Middle frontal gyrus (tissue), 1 donor: ENCODE data around the gene OR56A5.

Source experiments
- DNase-seq: peaks from one replicate; pipeline ENCODE4 v3.0.0-alpha.2; 2015; ENCODE audit warnings: low spot score; ENCODE audit errors: extremely low spot score

OR56A5 gene

GRCh38 chr11:5933116-5933515 lies 35.2 kb downstream of the OR56A5 start:
- DNase-seq, result no peak

- DNase-seq, result no peak
These were observed 35.6 kb downstream of the OR56A5 start for GRCh38 chr11:5932671-5933070.

GRCh38 chr11:5931061-5931460 lies 37.2 kb downstream of the OR56A5 start:
- DNase-seq, result no peak

- DNase-seq, result no peak
These were observed 37.7 kb downstream of the OR56A5 start for GRCh38 chr11:5930614-5931013.

GRCh38 chr11:5929571-5930368 lies 38.5 kb downstream of the OR56A5 start:
- no peak for DNase-seq

- no peak for DNase-seq
These were observed 39.5 kb downstream of the OR56A5 start for GRCh38 chr11:5928811-5929210.

GRCh38 chr11:5928271-5928670 lies 40.0 kb downstream of the OR56A5 start:
- no peak for DNase-seq

- no peak for DNase-seq
These were observed 44.5 kb downstream of the OR56A5 start for GRCh38 chr11:5923794-5924193.

GRCh38 chr11:5923427-5923776 lies 44.9 kb downstream of the OR56A5 start:
- DNase-seq, result no peak

- no peak for DNase-seq
These were observed 45.4 kb downstream of the OR56A5 start for GRCh38 chr11:5922749-5923426.
